ENCODE measurements around the gene TNFSF11. TPM values are rescaled to one million over a fixed set of nuclear protein-coding genes. Genes with fewer than 3 reads are reported as not detected.
"Not testable (repeated sequence)": the region's sequence is repeated elsewhere in the genome, so short reads cannot be mapped to it uniquely, and the experiment has no call there.

The TNFSF11 gene, protein sequence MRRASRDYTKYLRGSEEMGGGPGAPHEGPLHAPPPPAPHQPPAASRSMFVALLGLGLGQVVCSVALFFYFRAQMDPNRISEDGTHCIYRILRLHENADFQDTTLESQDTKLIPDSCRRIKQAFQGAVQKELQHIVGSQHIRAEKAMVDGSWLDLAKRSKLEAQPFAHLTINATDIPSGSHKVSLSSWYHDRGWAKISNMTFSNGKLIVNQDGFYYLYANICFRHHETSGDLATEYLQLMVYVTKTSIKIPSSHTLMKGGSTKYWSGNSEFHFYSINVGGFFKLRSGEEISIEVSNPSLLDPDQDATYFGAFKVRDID
- not detected for polyA plus RNA-seq (2013, experiment 1 of 2; ENCODE audit: insufficient read length)
- 0.11 TPM for polyA plus RNA-seq (2013, experiment 2 of 2; ENCODE audit: insufficient read length)

DNA sequence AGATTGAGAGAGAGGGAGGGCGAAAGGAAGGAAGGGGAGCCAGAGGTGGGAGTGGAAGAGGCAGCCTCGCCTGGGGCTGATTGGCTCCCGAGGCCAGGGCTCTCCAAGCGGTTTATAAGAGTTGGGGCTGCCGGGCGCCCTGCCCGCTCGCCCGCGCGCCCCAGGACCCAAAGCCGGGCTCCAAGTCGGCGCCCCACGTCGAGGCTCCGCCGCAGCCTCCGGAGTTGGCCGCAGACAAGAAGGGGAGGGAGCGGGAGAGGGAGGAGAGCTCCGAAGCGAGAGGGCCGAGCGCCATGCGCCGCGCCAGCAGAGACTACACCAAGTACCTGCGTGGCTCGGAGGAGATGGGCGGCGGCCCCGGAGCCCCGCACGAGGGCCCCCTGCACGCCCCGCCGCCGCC lies at the start of gene TNFSF11:
TNFSF11 (plus strand) TSS at position 142 of the 400 bp plus-strand sequence; CDS start at position 294, 152 bp downstream.
- no peak for DNase-seq

GRCh38 chr13:42524487-42525034 lies 49.4 kb upstream of the TNFSF11 start:
- DNase-seq = peak; percentile 15

GRCh38 chr13:42525035-42525504 lies 48.9 kb upstream of the TNFSF11 start:
- peak; percentile 69 for DNase-seq

- no peak for DNase-seq
Measured at GRCh38 chr13:42526276-42526675, 47.7 kb upstream of the TNFSF11 start.

DNA sequence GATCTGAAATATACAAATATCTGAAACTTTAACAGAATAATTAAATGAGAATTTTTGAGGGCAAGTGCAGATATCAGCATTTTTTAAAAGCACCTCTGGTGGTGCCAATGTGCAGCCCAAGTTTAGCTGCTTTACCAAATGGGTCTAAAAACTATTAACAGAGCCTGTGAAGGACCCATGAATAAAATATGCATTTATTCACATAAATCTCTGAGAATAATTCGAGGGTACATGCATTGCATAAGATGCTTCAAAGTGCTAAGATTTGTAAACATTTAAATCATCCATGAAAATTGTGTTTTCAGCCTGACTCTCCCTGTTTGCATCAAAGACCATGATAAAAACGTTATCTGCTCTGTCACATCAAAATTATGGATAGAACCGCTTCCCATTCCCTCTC lies 47.1 kb upstream of the TNFSF11 start:
- no peak for DNase-seq

DNA sequence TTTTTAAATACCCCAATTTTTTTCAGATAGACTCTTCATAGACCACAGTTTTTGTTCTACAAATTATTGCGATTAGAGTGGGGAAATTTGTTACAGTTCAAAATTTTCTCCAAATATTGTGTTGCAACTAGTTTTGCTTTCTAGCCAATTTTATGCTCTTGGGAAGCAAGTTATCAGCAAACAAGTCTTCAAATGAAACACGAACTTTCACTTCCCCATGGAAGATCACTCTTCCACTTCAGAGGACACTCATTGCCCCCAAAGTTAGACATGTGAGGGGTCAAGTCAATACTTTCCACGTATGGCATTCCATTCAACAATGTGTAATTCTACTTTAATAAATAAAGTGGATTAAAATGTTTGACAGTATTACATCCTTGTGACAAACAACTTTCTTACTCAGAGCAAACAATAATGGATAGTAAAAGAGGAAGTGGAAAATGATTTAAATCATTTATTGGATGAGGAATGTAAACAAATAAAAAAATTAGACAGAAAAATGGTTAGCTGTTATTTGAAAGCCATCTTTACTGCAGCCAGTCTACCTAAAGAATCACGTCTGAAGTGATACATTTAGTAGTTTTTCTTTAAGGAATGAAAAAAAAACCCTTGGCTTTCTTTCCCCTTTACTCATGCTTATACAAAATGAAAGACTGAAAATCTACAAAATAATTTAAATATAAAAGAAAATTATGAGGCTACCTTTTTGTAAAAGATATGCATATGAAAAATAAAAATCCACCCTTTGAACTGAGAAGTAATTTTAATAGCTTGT lies 41.2 kb upstream of the TNFSF11 start:
- DNase-seq = no peak

- no peak for DNase-seq
Measured at GRCh38 chr13:42533336-42533591, 40.7 kb upstream of the TNFSF11 start.

- no peak for DNase-seq
Measured at GRCh38 chr13:42534785-42535184, 39.2 kb upstream of the TNFSF11 start.

DNA sequence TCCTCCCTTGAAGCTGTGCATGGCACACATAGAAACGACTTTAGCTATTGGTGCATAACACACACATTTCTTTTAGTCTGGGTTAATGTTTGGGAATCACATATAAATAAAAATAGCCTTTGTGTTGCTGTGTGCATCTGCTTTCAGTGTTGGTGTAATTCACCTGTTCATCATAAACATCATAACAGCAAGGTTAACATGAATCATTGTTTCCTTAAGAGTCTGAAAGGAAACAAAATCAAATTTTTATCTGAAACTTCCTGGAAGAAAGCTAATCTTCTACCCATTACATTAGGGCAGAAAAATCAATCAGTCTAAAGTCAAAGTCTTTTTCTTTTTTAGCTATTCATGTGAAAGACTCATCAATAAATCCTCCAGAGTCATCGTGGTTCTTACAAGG lies 35.0 kb upstream of the TNFSF11 start:
- no peak for DNase-seq

DNA sequence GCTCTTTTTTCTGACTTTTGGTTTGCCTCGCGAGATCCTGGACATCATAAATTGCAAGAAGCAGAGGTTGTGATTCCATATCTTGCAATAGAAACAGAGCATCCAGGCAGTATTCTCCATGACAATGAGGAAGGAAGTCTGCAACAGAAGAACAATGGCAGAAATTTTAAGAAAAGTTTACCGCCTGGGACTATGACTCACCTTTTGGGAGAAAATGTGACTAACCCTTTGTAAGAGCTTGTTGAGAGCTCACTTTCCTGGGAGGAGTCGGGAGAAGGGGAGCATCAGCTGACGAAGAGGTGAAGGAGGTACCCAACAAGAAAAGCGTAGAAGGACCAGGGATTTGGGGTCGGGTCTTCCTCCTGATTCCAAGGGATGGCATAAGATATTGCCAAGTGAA lies 34.3 kb upstream of the TNFSF11 start:
- DNase-seq = peak; percentile 23

DNA sequence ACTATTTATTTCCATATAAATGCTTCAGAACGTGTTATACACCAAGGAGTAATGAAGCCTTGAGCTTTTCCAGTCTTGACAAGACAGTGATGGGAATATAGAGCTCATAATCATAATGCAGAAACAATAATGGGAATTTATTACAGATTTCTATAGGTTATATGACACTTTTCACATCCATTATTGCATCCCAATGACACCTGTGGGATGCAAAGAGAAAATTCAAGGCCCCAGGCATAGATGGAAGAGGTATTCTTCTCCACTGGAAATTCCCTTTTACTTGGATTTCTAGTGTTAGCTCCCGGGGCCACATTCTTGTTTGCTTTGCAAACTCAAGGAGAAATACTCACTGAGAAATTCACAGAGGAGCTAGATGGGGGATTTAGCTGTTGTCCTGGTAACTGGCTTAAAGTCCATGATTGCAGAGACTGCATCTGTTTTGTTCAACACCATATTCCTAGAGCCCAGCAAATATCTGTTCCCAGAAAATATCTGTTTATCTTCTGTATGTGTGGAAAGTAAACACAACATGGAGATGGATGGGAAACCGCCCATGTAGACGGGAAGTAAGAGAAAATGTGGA lies 30.6 kb upstream of the TNFSF11 start:
- no peak for DNase-seq

DNA sequence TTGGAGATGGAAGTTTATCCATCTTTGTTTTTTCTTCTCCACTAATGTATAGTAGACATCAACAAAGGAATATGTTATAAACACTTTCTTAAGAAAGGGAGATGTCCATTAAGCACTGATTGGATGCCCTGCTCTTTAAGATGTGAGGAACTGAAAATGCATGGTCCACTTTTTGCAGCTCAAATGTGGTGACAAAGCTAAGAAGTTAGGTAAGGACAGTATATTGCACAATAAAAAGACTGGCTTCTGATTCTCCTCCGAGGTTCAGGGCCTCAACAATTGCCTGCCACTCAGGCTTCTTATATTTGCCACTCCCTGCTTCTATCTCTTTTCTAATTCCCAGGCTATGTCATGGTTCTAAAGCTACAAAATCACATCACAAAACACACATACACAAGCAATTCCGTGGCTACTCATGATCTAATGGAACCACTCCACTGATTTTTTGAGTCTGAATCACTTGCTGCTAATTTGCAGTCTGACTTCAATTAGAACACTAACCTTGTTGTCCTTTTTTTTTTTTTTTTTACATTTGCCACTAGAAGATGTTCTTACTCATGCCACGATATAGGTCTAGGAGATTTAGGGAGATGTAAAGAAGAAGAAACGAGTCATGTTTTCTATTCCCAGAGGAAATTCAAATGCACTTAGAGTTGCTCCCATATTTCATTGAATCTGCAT lies 29.6 kb upstream of the TNFSF11 start:
- peak; percentile 30 for DNase-seq

DNA sequence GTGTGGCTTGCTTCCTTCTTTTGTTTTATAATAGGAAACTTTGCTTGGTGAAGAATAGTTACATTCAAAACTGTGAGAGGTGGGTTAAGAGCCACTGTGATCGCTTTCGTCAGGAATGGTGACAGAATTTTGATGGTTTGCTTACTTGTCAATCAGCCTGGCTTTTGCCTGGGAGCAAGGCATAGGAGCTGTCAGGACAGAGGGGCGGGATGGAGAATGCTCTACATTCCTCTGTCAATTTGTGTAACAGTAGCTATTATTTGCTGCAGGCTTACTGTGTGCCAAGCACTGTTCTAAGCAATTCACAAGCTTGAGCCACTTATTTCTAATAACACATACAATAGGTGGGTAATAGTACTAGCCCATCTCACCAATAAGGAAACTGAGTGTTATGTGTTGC lies 28.1 kb upstream of the TNFSF11 start:
- DNase-seq = no peak

- no peak for DNase-seq
Measured at GRCh38 chr13:42547612-42548011, 26.3 kb upstream of the TNFSF11 start.

GRCh38 chr13:42548731-42549551 lies 25.0 kb upstream of the TNFSF11 start:
- no peak for DNase-seq

DNA sequence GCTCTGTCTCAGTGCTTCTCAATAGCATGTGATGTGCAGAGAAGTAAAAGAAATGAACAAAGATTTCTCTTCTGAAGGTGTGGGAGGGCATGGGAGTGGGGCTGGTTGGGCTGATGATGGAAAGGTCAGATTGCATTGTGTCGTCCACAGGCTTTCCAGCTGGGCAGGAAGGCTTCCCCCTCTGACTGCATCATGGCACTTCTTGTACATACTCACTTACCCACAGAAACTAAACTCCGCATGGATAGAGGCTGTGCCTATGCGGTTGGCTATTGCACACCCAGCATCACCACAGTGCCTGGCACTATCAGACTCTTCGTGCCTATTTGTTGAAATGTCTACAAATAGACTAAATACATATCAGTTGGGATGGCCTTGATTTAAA lies 24.4 kb upstream of the TNFSF11 start:
- no peak for DNase-seq

DNA sequence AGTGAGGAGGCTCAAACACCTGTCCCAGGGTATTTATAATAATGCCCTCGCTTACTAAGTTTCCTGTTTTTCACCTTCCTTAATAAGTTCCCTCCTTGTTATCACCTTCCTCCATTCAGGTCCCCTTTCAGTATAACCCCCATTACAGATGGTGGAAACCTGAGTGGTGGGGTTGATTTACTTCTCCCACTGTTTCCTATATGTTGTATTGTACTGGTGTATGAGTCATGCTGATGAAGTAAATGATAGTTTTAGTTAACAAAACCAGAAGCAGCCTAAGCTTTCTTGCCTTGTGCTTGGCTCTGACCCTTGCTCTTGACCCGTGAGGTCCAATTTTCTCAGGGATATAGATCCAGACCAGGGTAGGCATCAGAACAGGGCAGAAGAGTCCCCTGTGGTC lies 22.3 kb upstream of the TNFSF11 start:
- no peak for DNase-seq

DNA sequence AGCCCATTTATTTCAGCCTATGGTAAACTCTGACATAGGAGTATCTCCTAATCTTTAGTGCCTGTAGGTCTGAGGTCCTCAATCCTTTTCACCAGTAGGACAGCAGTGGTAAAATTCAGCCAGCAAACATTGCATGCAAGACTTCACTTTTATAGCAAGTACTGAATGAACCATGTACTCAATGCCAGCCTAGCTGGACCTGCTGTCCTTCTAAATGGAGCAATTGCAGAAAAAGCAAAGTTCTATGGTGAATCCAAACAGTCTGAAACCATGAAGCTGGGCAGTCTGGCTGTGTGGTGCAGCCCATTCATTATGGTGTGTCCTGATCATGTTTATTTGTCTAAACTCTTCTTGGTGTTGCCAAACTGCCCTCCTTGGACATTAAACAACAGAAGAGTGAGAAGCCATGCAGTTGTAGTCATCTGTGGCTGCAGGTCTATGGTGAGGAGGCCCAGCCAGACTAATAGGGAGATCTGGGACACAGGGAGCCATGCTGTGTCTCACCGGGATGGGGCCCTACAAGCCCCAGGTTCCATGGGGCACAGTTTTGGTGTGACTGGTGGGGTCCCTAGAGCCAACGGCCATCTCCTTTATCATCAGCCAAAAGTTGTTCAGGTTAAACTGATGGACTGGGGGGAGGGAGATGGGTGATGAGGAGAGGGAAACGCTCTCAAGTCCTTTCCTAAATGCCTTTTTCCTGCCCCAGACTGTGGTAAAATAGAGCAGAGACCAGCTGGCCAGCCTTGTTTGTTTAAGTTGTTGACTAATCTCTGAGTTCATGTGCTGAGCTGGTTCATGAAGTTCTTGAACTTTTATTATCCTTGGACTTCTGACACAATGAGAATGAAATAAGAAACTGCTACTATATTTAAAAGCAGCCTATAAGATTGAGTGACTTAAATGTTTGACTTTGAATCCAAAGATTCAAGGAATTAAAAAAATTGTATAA lies 20.6 kb upstream of the TNFSF11 start:
- DNase-seq = peak; percentile 81

DNA sequence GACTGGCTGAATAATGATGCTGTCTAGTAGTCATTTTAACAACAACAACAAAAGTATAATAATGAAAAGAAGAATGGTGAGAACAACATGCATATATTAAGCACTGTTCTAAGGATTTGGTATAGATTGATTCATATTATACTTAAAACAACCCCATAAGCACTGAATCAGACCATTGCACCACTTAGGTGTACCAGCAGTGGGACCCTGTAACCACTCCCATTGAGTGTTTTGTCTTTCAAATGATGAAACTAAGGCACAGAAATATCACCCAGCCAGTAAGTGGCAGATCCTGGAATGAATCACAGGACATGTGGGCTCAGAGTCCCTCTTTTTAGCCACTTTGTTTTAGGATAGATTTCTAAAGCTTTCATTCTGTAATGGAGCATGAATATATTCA lies 14.9 kb upstream of the TNFSF11 start:
- no peak for DNase-seq

- not testable (repeated sequence) for DNase-seq
Measured at GRCh38 chr13:42559573-42560218, 14.3 kb upstream of the TNFSF11 start.
